ENCODE data around the gene KIAA2012.

The KIAA2012 gene

DNA sequence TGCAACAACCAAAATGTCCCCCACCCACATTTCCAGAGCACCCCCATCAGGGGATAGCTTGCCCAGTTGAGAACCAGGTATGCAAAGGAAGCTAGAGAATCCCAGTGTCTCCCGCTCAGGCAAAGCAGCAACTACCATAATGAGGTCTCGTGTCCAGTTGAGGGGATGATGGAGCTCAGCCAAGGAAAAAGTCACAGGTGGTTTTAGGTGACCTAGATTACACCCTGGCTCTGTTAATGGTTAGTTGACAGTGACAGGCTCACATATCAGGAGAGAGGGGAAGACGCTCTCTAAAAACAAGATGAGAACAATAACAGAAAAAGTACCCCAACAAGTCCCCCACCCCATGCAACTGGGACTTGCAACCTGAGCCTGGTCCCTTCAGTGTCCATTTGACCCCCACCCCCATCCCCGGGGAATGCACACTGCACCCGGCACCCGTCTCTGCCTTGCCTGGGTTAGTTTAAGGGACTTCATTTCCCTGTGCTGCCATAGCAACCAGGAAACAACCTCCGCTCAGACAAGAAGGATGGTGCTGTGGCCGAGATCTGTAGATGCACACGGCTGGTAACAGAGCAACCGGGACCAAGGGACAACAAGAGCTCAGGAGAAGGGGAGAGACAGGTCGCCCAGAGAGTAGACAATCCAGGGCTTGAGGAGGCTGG is at the start of gene KIAA2012:
TSS of gene KIAA2012 (plus strand) at position 519 of the 665 bp plus-strand sequence. CDS start 373 bp downstream, outside the sequence.
- no peak for FAIRE-seq

DNA sequence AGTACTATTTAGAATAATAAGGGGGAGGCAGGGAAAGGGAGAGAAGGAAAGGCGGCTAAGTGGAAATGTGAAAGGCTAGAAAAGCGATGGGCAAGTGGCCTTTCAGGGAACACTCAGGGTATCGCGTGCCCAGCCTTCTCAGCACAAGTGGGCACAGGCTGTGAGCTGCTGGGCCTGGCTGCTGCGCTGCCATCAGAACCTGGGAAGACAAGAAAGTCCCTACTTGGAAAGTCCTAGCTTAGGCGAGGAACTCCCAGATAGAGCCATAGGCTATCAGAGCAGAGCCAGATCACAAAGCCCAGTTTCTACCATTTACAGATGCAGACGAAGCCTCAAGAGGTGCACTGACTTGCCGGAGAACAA is 49.2 kb upstream of the KIAA2012 start:
- FAIRE-seq = no peak

DNA sequence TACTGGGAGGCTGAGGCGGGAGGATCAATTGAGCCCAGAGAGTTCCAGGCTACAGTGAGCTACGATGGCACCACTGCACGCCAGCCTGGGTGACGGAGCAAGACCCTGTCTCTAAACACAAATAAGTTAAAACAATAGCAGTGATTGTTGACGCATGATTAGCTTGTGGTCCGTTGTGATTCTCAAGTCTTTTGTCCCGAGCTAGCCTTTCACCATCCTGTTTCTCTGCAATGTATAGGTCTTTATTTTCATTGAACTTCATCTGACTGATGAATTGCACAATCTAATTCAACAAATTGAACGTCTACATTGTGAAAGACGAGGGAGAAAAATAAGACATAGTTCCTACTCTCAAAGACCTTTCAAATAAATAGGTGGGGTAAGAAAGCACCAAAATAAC is 48.2 kb upstream of the KIAA2012 start:
- no peak for FAIRE-seq

DNA sequence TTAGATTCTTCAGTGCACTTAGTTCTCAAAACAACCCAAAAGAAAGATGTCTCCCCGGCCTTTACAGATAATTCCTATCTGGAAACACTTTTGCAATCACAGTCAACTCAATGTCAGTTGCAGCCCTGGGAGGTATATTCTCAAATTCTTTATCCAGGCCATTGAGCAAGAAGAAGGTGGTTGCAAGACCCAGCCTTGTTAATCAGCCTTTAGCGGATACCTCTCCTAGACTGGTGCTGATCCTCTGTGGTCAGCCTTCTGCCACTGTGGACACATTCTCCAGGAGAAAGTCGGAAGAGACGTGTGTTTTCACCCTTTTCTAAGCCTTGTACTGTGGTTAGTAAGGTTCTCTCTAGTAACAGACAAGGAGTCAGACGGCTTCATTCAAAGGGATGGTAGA is 47.2 kb upstream of the KIAA2012 start:
- FAIRE-seq = no peak

DNA sequence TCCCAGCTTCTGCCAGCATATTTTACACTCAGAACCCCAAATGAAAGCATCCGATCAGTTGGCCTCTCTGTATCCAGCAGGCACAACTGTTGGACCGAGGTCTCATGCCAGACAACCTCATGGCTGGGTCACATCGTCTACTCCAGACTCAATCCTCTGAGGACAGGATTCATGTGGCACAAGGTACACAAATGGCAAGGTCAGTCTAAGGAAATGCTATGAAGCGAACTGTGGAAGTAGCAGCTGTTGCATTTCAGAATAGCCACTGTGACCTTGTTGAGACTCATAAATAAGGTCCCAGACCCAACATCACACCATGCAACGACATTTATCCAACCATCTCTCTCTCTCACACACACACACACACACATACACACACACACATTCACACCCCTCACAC is 46.5 kb upstream of the KIAA2012 start:
- FAIRE-seq = no peak

DNA sequence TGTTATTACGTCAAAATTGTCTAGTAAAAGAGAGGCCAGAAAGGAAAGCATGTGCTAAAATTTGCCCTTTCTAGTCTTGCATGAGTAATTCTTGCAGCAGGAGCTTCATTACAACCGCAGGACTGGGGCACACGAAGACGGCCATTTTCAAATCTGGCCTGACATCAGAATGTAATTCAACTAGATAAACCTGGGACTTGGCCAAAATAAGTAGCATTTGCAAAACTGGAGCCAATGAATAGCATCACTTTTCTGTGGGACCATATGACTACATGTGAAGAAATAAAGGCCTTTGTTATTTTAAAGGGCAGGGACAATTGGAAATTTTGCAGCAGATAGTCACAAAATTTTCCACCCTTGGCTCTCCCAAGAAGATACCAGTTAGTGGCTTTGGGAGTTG is 42.4 kb upstream of the KIAA2012 start:
- FAIRE-seq = no peak

DNA sequence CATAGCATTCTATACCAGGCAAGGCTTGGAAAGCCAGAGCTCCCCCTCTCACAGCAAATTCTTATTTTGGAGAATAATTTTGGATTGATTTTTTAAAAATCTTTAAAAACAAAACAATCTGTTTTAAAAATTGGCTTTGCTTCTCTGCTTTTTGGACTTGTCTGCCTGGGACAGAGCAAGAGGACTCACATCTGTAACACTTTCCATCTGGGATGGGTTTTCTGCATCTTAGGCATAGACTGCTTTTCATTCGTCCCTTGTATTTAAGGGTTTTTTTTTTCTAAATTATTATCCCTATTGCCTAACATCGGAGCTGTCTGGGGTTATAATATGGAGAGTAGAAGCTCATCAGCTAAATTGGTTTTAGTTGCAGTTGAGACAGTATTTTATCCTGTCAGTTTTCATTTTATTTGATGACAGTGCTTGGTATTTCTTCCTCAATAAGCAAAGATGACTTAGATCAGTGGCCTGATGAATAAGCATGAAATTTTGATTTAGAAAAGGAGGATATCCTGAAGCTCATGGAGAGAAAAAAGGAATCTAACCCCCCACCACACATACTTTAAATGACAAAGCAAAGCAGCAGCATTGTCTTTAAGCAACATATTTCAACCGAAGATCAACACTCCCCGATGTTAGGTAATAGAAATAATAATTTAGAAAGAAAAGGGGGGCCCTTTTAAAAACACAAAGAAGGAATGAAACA is 41.7 kb upstream of the KIAA2012 start:
- no peak for FAIRE-seq

DNA sequence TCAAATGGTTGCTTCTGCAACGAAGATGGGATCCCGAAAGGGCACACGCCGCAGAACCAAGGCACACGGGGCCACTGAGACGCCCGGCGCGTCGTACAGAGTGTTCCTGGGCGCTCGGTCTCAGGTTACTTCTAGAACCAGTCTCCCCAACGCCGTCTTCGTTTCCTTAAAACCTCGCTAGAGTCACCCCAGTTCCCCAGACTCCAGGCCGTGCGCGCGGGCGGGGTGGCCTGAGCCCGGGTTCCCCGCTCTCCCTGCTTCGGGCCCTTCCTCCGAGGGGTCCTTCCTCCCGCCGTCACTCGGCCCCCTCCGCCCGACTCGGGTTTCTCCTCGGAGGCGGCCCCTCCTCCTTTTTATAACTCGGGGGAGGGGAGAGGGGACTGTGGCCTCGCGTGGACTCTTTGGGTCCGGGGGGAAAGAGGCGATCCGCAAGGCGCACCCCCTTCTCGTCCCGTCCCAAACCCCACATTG is 40.2 kb upstream of the KIAA2012 start:
- FAIRE-seq = no peak

DNA sequence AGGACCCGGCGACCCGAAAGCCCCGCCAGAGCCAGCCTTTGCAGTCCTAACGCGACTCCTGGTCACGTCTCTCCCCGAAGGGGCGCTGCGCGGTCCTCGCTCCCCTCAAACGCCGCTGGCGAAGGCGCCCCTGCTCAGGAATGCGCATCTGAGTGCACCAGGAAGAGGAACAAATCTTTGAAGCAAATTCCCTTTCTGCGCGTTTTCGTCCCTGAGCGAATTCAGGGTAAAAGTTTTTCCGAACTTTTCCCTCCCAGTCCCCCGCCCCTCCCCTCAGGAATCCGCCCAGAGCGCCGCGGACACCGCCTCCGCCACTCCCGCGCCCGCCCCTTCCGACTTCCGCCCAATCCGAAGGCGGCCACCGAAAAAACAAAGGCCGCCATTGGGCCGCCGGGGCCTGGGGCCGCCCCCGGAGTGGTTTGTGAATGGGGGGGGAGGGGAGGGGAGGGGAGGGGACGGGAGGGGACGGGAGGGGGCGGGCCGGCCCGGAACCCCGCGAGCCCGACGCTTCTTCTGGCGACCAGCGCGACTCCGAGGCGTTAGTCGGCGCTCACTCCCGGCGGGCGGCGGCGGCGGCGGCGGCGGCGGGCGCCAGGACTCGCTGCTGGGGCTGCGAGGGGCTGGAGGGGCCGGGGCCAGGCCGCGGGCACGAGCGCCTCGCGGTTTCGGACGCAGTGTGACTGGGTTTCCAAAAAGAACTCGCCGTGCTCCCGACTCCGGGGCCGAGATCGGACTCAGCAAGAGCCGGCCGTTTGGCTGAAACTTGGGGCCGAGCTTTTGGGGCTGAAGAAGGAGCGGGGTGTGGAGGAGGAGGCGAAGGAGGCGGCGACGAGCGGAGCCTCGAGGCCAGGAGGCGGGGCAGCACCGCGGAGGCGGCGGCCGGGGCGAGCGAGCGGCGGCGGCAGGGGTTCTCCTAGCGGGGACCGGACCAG is 39.5 kb upstream of the KIAA2012 start, which contains the start of gene FZD7:
TSS of gene FZD7 (plus strand) at position 539 of the 932 bp plus-strand sequence. CDS start 793 bp downstream, outside the sequence.
- FAIRE-seq = no peak

DNA sequence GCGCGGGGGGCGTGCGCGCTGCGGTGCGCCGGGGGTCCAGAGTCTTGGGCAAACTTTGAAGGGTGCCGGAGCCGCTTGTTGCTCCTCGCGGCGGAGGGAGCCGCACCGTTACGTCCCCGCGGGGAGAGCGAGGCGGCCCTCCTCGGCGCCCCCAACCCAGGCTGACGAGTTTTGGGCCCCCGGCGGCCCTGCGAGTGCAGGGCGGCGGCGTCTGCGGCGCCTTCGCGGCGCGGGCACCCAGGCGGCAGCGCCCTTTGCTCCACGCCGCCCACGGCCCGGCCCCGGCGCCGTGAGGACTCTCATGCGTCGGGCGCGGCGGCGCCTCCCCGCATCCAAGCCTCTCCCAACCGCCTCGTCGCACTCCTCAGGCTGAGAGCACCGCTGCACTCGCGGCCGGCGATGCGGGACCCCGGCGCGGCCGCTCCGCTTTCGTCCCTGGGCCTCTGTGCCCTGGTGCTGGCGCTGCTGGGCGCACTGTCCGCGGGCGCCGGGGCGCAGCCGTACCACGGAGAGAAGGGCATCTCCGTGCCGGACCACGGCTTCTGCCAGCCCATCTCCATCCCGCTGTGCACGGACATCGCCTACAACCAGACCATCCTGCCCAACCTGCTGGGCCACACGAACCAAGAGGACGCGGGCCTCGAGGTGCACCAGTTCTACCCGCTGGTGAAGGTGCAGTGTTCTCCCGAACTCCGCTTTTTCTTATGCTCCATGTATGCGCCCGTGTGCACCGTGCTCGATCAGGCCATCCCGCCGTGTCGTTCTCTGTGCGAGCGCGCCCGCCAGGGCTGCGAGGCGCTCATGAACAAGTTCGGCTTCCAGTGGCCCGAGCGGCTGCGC is 38.6 kb upstream of the KIAA2012 start:
- no peak for FAIRE-seq

DNA sequence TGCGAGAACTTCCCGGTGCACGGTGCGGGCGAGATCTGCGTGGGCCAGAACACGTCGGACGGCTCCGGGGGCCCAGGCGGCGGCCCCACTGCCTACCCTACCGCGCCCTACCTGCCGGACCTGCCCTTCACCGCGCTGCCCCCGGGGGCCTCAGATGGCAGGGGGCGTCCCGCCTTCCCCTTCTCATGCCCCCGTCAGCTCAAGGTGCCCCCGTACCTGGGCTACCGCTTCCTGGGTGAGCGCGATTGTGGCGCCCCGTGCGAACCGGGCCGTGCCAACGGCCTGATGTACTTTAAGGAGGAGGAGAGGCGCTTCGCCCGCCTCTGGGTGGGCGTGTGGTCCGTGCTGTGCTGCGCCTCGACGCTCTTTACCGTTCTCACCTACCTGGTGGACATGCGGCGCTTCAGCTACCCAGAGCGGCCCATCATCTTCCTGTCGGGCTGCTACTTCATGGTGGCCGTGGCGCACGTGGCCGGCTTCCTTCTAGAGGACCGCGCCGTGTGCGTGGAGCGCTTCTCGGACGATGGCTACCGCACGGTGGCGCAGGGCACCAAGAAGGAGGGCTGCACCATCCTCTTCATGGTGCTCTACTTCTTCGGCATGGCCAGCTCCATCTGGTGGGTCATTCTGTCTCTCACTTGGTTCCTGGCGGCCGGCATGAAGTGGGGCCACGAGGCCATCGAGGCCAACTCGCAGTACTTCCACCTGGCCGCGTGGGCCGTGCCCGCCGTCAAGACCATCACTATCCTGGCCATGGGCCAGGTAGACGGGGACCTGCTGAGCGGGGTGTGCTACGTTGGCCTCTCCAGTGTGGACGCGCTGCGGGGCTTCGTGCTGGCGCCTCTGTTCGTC is 37.7 kb upstream of the KIAA2012 start:
- no peak for FAIRE-seq

DNA sequence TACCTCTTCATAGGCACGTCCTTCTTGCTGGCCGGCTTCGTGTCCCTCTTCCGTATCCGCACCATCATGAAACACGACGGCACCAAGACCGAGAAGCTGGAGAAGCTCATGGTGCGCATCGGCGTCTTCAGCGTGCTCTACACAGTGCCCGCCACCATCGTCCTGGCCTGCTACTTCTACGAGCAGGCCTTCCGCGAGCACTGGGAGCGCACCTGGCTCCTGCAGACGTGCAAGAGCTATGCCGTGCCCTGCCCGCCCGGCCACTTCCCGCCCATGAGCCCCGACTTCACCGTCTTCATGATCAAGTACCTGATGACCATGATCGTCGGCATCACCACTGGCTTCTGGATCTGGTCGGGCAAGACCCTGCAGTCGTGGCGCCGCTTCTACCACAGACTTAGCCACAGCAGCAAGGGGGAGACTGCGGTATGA is 37.1 kb upstream of the KIAA2012 start:
- FAIRE-seq = no peak

DNA sequence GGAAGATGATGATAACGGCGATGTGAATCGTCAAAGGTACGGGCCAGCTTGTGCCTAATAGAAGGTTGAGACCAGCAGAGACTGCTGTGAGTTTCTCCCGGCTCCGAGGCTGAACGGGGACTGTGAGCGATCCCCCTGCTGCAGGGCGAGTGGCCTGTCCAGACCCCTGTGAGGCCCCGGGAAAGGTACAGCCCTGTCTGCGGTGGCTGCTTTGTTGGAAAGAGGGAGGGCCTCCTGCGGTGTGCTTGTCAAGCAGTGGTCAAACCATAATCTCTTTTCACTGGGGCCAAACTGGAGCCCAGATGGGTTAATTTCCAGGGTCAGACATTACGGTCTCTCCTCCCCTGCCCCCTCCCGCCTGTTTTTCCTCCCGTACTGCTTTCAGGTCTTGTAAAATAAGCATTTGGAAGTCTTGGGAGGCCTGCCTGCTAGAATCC is 36.4 kb upstream of the KIAA2012 start:
- FAIRE-seq = no peak

DNA sequence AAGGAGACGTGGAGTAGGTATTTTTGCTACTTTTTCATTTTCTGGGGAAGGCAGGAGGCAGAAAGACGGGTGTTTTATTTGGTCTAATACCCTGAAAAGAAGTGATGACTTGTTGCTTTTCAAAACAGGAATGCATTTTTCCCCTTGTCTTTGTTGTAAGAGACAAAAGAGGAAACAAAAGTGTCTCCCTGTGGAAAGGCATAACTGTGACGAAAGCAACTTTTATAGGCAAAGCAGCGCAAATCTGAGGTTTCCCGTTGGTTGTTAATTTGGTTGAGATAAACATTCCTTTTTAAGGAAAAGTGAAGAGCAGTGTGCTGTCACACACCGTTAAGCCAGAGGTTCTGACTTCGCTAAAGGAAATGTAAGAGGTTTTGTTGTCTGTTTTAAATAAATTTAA is 36.0 kb upstream of the KIAA2012 start:
- no peak for FAIRE-seq

DNA sequence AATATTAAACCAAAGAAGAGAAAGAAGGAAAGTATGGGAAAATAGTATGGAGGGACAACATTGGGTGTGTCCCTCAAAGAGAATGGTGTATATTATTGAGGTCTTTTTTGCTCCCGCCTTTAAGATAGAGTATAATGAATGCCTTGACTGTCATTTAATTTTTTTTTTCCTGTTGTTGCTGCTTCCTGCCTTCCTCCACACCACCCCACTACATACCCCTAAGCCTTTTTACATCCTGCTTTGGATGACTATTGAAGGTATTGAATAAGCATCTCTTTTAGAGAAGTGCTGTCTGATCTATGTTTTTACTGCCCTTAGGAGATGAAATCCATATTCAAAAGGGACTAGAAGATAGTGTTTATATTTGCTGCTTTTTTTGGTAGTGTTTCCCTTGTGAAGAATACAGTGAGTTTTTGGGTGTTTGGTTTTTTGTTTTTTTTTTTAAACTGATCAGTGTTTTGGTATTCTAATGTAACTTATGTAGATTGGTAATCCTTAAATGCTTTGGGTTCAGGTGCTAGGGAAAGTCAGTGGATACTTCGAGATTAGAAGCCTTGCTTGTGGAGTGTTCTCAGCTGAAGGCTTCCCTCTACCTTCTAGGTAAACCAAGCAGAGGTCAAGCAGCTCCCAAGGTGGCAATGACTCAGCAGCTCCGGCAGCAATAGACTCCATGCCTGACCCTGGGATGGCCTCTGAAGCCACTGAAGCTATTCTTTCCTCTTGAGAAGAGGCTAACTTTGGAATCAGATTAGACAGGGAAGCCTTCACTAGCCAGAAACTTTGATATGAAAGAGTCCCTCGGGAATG is 34.4 kb upstream of the KIAA2012 start:
- no peak for FAIRE-seq

DNA sequence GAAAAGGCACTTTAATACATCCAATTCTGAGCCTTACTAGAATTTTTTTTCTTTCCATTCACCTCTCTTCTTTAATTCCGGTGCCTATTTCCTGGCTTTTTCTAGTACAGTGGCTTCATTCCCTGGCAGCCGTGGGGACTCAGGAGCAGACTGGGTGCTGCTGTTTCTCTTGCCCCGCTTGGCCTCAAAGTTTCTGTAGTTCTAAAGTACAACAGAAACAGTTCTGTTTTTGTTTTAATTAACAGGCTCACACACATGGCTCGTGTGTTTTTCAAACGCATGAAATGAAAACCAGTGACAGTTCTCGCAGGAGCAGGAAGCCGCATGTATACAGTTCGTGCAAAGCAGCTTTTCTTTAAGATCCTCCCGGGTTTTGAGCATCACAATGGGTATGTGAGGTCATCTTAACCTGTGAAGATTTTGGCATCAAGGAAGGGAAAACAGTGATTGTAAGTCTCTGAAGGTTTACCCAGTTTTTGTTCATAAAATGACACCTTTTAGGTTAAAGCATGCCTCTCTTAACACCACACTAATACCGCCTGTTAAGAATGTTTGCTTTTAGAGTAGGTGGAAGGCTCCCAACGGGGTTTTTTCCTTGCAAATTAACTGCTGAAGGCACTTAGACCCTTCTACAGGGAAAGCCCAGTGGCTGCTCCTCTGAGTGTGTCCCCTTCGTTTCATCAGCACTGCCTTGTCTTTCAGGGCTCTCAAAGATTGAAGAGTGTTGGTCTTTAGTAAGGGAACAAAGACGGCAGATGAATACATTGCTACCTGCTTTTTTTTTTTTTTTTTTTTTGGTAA is 33.6 kb upstream of the KIAA2012 start:
- FAIRE-seq = no peak

DNA sequence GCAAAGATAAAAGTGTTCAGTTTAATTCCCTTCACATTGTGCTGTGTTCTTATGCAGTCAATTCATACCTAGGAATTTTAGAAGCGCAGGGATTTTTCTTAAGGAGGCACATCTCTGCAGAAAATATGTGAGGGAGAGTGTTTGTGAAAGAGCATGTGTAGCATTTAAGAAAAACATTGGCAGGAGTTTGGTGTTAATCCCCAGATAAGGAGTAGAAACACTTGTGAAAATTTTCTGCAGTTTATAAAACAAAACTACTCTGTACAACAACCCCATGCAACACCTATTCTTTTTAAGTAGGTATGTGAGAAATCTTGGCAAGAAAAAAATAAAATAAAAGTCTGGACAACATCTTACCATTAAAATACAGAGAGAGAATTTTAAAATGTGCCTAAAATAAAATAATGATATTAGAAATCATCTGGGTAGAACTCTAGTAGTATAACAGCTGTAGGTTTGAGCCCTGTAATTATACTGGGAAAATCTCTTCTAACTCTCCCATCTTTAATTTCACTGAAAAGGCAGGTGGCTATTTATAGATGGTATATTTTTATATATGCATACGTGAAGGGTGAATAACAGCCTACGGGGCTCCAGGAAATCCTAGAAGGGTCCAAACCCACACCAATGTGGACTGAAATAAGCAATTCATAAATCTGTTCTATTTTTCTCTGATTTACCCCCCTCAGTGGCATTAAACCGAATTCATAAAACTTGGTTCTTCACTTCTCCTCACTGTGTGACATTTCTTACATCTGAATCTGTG is 32.8 kb upstream of the KIAA2012 start:
- FAIRE-seq = no peak

DNA sequence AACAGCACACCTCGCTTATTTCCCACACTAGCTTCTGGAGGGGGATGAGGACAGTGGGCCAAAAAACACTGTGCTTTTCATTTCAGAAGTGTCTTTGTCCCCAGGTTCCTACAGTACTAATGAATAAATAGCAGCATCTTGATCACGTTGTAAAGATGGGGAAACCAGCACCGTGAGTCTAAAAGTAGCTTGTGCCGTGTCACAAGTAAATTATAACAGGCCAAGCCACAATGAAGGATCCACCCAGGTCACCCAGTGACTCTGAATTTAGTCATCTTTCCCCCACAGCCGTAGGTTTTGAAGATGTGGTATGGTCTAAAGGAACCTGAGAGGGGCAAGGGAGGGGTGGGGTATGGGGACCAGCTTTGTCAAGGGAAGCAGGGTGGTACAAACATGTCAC is 30.6 kb upstream of the KIAA2012 start:
- no peak for FAIRE-seq

DNA sequence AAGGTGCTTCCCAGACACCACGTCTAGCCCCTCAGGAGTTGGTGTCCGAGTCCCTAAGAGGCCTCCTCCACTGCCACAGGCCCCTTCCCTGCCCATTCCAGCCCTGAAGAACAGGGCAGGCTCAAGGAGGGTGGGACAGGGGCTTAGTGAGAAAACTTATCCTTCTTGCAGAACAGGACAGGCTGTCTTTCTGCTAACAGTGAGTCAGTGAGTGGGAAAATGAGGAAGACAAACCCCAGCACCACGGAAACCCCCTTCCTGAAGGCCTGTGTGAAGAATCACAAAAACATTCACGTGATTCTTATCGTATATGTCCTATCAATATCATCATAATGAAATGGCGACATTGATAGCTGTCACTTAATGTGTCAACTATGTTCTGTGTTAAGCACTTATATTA is 29.6 kb upstream of the KIAA2012 start:
- no peak for FAIRE-seq

All from TTC549 (cell line).